Thoracic aorta (tissue), 2 donors: ENCODE measurements around the gene REXO2. TPM values are rescaled to one million over a fixed set of nuclear protein-coding genes. Genes with fewer than 3 reads are reported as not detected.

Experiments used
- ATAC-seq: fragments of 150-250 bp; one replicate; pipeline ENCODE4 v1.8.0; 2017; ENCODE audit warnings: low read depth; ENCODE audit not compliant: insufficient number of reproducible peaks, low FRiP score
- DNase-seq: peaks from one replicate; pipeline ENCODE4 v3.0.0-alpha.2; 2020; ENCODE audit warnings: low spot score
- H3K27ac ChIP-seq, 2 donors: fragments of 200-600 bp; sonication (generic); 1 replicate in 1 of 2; 2 replicates in 1 of 2; pipeline ENCODE4 v1.5.1; 2016; ENCODE audit warnings: mild to moderate bottlenecking in 2 of 2, moderate library complexity in 2 of 2
- H3K27me3 ChIP-seq: fragments of 200-600 bp; sonication (generic); replicated peaks from 2 replicates; pipeline ENCODE4 v1.6.0; 2016; ENCODE audit warnings: mild to moderate bottlenecking; ENCODE audit not compliant: insufficient read depth
- H3K36me3 ChIP-seq: fragments of 200-600 bp; sonication (generic); one replicate; pipeline ENCODE4 v1.5.1; 2016
- H3K4me1 ChIP-seq, 2 donors: fragments of 200-600 bp; sonication (generic); 1 replicate in 1 of 2; 2 replicates in 1 of 2; pipeline versions ENCODE4 v1.5.1 to v1.6.0; 2016; ENCODE audit warnings: low read depth in 2 of 2, mild to moderate bottlenecking in 1 of 2; ENCODE audit not compliant: control insufficient read depth in 1 of 2
- H3K4me3 ChIP-seq: fragments of 200-600 bp; sonication (generic); 2 replicates; pipeline ENCODE4 v1.5.1; 2016; ENCODE audit warnings: mild to moderate bottlenecking
- H3K9me3 ChIP-seq: fragments of 200-600 bp; sonication (generic); 2 replicates; pipeline ENCODE4 v1.5.1; 2016
- total RNA-seq, 2 donors: library from RNA; depleted of rRNA; stranded (reverse); fragments of >200 nt; gene quantifications; one replicate each; pipeline versions ENCODE4 v1.1.0 to v1.2.3, GENCODE V29; 2016
- TF ChIP-seq, protein P1 (sequence below): fragments of 200-600 bp; sonication (generic); IDR thresholded peaks from one replicate; pipeline ENCODE4 v1.5.1; 2019; ENCODE audit warnings: antibody characterized with exemption

Gene REXO2
- total RNA-seq, 2 donors from 2014 or later = 101 to 177 TPM

DNA sequence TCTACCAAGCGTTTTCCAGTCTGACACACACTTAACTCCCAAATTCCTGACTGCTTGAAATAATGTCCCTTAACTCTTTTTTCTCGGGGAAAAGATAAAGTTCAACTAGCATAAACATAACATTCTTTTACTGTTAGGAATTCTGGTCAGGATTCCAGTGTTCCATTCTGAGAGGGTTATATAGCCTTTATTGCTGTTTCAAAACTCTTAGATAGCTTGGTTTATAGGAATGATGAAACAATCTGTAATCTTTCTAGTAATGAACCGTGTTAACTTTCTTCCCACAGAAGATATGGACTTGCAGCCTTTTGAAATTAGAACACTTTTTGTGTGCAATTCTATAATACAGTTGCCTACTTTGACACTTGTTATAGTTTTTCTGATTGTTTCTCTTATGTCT, 8.6 kb downstream of the REXO2 start:
- Histone ChIP-seq H3K27ac (no peak overlapping the region), H3K9me3 (no peaks in the 10 kb centered on the region), H3K4me1 (peaks cover 0 to 3% of the 10 kb centered on the region in 2 donors), H3K27me3 (no peaks in the 10 kb centered on the region), H3K4me3 (no peak overlapping the region), H3K36me3 (peaks cover 10% of the 10 kb centered on the region)
- DNase-seq = no peak
- TF ChIP-seq, protein P1, sequence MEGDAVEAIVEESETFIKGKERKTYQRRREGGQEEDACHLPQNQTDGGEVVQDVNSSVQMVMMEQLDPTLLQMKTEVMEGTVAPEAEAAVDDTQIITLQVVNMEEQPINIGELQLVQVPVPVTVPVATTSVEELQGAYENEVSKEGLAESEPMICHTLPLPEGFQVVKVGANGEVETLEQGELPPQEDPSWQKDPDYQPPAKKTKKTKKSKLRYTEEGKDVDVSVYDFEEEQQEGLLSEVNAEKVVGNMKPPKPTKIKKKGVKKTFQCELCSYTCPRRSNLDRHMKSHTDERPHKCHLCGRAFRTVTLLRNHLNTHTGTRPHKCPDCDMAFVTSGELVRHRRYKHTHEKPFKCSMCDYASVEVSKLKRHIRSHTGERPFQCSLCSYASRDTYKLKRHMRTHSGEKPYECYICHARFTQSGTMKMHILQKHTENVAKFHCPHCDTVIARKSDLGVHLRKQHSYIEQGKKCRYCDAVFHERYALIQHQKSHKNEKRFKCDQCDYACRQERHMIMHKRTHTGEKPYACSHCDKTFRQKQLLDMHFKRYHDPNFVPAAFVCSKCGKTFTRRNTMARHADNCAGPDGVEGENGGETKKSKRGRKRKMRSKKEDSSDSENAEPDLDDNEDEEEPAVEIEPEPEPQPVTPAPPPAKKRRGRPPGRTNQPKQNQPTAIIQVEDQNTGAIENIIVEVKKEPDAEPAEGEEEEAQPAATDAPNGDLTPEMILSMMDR = no peak
- ATAC-seq = no peak

DNA sequence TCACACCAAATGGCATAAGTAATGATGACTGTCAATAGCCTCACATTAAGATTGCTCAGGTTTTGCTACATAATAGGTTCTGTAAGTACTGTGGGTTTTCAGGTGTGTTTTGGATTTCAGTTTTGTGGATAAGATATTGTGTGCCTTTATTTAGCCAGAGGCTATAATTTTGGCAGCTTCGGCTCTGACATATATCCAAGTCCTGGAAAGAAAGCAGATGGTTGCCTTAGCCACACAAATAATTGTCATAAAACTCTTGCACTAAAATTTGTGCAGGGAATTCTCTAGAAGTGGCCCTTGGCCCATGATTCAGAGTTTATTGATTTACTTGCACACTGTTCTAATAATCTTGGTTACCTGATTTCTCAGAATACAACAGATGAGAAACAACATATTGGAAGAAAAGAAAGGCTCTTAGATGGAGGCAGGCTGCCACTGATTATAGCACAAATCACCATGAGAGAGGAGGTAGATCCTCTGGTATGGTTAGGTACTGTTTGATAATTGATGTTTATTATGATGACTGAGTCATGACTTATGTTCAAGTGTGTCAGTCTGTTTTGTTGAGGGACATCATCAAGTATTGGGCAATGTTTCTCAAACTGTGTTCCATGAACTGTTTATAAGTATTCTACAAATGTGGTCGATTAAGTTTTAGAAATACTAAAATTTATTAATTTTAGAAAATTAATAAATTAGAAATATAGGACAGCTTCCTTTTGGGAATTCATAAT, 9.6 kb downstream of the REXO2 start:
- peaks cover 10% of the 10 kb centered on the region for H3K36me3 ChIP-seq
- H3K27ac ChIP-seq = no peak overlapping the region
- TF ChIP-seq, protein P1 = no peak
- H3K4me1 ChIP-seq = peaks cover 0 to 3% of the 10 kb centered on the region in 2 donors
- ATAC-seq = no peak
- no peak for DNase-seq
- H3K27me3 ChIP-seq = no peaks in the 10 kb centered on the region
- H3K4me3 ChIP-seq = no peak overlapping the region
- no peaks in the 10 kb centered on the region for H3K9me3 ChIP-seq

DNA sequence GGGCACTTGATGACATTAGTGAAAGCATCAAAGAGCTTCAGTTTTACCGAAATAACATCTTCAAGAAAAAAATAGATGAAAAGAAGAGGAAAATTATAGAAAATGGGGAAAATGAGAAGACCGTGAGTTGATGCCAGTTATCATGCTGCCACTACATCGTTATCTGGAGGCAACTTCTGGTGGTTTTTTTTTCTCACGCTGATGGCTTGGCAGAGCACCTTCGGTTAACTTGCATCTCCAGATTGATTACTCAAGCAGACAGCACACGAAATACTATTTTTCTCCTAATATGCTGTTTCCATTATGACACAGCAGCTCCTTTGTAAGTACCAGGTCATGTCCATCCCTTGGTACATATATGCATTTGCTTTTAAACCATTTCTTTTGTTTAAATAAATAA, 10.6 kb downstream of the REXO2 start:
- Histone ChIP-seq H3K4me1 (peaks cover 0 to 3% of the 10 kb centered on the region in 2 donors), H3K27me3 (no peaks in the 10 kb centered on the region), H3K27ac (no peak overlapping the region), H3K36me3 (peaks cover 10% of the 10 kb centered on the region), H3K4me3 (no peak overlapping the region), H3K9me3 (no peaks in the 10 kb centered on the region)
- no peak for ATAC-seq
- TF ChIP-seq, protein P1 = no peak
- DNase-seq = no peak

DNA sequence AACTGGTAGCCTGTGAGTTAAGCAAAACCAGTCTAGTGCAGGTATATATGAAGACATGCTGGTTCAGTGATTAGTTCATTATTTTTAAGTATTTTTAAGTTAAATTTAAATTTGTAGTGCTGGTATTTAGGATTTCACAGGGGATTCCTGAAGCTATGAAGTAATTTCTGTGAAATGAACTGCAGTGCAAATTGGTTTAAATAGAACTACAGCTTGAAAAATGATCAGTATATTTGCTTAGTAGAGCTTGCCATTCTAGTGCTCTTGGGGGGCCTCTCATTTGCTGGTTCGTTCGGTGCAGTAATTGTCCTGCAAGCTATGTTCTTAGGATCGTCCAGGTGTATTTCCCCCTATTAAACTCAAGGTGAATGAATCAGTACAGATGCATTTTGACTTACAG, 13.1 kb downstream of the REXO2 start:
- TF ChIP-seq, protein P1 = no peak
- DNase-seq = no peak
- Histone ChIP-seq H3K27me3 (no peaks in the 10 kb centered on the region), H3K4me1 (peaks cover 0 to 3% of the 10 kb centered on the region in 2 donors), H3K9me3 (no peaks in the 10 kb centered on the region), H3K27ac (no peak overlapping the region), H3K4me3 (no peak overlapping the region), H3K36me3 (peaks cover 10% of the 10 kb centered on the region)
- no peak for ATAC-seq

DNA sequence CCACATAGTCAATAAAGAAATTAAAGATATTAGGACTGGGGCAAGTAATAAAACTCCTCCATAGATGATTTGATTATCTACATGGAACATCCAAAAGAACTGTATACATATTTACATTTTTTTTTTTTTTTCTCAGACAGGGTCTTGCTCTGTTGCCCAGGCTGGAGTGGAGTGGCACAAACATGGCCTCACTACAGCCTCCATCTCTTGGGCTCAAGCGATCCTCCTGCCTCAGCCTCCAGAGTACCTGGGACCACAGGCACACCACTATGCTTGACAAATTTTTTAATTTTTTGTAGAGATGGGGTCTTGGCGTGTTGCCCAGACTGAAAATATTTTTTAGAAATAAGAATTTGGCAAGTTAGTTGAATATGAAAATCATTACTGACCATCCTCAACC, 24.7 kb downstream of the REXO2 start:
- Histone ChIP-seq H3K9me3 (no peaks in the 10 kb centered on the region), H3K4me3 (no peak overlapping the region), H3K4me1 (no peaks in the 10 kb centered on the region), H3K36me3 (peaks cover 5% of the 10 kb centered on the region), H3K27me3 (no peaks in the 10 kb centered on the region), H3K27ac (no peak overlapping the region)
- DNase-seq = no peak
- no peak for ATAC-seq
- TF ChIP-seq, protein P1 = no peak
